GM19438 (cell line): Measurements from ENCODE around the gene FRMPD4.

Source experiments
- ATAC-seq: cut with Tn5 transposase; IDR thresholded peaks from one replicate; pipeline ENCODE4 v1.9.1; 2021; ENCODE audit warnings: low read depth; ENCODE audit not compliant: unreplicated experiment

The FRMPD4 gene

GRCh38 chrX:12210196-12210815 is 72.0 kb downstream of the FRMPD4 start:
- ATAC-seq: no peak

DNA sequence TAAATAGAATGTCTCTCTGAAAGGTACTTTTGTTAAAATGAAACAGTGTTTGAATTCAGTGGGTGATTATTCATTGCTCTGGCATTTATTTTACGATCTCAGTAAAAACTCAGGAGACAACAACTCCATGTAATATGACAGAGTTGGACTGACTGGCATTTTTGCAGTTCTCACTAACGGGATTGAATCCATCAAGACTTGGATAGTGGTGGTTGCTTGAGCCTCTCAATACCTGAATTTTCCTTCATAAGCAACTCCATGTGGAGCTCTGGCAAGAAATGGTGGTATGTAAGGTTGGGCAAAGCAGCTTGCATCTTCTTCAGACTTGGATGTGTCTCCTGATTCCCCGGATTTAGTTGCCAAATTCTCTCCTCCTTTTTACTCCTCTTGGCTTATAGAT is 72.7 kb downstream of the FRMPD4 start:
- no peak for ATAC-seq

GRCh38 chrX:12223650-12224049 is 85.4 kb downstream of the FRMPD4 start:
- no peak for ATAC-seq

GRCh38 chrX:12225107-12225506 is 86.8 kb downstream of the FRMPD4 start:
- ATAC-seq: no peak

DNA sequence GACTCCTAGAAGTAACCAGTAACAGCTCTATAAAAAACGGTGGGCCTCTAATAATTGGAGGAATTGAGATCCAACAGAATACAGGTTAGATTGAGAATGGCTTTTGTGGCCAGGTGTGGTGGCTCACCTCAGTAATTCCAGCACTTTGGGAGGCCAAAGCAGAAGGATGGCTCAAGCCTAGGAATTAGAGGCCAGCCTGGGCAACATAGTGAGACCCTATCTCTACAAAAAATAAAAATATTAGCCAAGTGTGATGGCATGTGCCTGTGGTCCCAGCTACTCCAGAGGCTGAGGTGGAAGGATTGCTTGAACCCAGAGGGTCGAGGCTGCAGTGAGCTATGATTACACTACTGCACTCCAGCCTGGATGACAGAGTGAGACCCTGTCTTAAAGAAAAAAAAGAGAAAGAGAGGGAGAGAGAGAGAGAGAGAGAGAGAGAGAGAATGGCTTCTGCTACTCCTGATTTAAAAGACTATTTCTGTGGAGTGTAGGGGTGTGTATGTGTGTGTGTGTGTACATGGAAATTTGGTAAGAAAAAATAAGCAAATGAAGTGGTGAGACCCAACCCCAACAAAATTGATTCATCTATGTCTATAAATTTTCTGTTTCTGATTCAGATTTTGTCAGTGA is 89.3 kb downstream of the FRMPD4 start:
- no peak for ATAC-seq

DNA sequence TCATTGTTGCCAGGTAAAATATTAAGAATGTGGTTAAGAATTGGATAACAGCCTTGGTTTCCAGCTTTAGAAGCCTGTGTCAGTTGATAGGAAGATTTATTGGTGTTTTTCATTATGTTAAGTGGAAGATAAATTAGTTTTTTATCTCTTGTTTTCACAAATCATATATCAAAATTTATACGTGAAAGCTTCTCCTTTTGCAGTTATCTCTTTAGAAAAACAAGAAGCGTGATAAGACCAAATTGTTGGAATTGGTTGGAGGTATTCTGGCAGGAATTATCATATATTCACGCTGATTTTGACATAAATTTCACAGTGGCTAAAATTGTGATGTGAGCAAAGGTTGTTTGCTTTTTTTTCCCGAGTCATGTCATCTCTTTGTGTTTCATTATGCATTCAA is 90.6 kb downstream of the FRMPD4 start:
- ATAC-seq: no peak

- no peak for ATAC-seq
These were observed 91.7 kb downstream of the FRMPD4 start for GRCh38 chrX:12229986-12230385.

GRCh38 chrX:12234534-12235329 is 96.5 kb downstream of the FRMPD4 start:
- ATAC-seq: no peak

GRCh38 chrX:12236156-12236555 is 97.9 kb downstream of the FRMPD4 start:
- ATAC-seq: no peak

DNA sequence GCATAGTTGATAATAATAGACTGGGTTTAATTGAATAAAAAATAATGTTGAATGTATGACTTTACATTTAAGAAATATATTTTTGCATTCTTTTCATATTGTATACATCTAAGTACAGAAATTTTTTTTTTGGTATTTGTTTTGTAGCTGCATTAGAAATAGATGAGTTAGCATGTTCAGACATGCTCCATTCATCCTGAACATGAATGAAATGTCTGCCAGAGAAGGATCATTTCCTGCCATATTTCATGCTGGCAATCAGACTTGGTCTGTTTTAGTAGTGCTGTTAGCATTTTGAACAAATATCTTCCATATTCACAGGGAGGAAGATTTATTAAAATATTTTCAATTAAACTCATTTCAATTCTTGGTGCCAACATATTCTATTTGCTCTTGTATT is 98.9 kb downstream of the FRMPD4 start:
- ATAC-seq: no peak

GRCh38 chrX:12237771-12238170 is 99.5 kb downstream of the FRMPD4 start:
- no peak for ATAC-seq

- ATAC-seq: no peak
These were observed 101.2 kb downstream of the FRMPD4 start for GRCh38 chrX:12239356-12240082.

DNA sequence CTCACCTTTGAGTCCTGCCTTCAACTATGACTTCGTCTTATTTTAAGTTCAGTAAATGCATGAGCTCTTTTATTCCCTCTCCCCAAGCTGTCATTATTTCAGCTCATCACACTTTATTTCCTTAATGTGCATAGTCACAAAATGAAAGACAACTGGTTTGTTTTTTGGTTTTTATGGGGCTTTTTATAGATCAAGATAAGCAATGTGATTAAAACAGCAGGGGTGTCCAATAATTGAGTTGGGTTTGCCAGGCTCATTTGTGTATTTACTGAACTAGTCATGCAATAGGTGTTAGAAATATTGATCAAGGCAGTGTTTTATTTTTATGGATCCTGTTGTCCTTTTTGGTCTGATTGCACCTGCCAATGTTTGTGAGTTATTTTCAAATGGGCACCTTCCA is 102.2 kb downstream of the FRMPD4 start:
- no peak for ATAC-seq

DNA sequence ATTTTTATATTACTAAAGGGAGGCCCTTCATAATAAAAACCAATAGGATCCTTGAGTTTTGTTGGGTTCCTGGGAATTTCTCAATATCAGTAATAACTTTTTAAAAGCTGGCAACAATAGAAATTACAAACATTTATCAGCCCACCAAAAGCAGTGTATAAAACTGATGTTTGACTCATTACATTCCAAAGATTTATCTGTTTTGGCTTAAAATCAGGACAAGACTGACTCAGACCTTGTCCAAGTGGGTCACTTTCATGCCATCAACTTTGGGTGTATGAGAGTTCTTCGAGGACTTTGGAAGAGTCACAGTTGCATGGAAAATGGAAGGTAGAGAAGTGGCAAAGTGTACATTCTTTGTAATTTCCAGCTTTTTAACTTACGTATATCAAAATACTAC is 102.8 kb downstream of the FRMPD4 start:
- no peak for ATAC-seq

GRCh38 chrX:12245650-12246645 is 107.7 kb downstream of the FRMPD4 start:
- ATAC-seq: no peak

DNA sequence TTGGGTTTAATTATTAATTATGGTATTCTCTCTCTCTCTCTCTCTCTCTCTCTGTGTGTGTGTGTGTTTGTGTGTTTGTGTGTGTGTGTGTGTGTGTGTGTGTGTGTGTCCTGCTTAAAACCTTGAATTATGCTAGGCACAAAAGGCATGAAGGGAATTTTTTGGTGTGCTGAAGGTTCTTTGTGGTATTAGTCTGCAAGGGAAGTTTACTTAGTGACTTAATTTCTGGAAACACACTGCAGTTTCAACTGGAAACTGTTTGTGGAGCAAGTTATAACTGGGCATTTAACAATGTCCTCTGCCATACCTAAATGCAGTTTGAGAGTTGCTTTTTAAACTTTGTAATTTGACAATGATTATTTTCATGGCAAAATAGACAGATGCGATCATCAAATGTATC is 111.7 kb downstream of the FRMPD4 start:
- ATAC-seq: no peak

DNA sequence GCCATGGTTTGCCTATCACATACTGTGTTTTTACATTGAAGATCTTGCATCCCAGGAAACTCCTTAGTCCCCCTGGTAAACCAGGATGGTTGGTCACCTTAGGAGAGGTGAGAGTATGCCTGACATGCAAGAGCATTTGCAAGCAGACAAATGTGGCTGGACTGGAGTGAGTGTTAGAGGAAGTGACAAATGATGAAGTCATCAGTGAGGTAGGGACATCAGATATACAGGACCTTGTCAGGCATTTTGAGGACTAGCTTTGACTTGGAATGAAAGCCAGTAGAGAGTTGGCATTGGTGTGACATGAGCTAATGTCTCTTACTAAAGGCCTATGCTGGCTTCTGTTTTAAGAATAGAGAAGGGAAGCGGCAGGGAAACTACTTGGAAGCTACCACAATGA is 124.9 kb downstream of the FRMPD4 start:
- no peak for ATAC-seq

DNA sequence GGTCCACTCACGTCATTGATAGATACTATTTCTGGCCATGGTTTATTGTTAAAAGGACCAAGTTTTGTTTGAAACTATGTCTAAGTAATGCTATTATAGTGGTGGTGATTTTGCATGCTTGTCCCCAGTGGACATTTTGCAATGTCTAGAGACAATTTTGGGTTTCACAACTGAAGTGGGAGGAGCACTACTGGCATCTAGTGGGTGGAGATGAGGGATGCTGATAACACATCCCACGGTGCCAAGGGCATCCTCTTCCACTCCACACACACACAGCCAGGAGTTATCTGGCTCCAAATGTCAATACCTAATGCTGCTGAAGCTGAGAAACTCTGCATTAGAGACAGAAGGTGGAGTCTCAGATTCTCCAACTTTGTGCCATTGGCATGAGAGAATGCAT is 131.2 kb downstream of the FRMPD4 start:
- ATAC-seq: no peak

DNA sequence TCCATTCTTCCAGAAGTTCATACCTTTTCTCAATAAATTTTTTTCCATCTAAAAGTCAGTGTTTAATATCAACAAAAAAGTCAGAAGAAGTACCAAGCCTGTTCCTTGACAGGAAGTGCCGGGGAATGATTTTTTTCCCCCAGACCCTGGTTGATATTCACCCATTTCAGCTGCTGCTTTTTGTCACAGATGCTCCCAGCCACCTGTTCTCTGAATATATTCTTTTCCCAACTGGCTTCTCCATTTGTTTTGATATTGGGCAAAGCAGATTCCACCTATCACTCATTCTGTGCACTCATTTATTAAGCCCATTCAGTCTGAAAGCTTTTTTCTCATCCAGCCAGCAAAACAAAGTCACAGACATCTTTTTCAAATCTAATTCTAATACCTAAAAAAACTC is 139.9 kb downstream of the FRMPD4 start:
- ATAC-seq: no peak

- ATAC-seq: no peak
These were observed 144.7 kb downstream of the FRMPD4 start for GRCh38 chrX:12282991-12283390.
